ENCODE results near the gene PLEKHS1. TPM values are rescaled to one million over a fixed set of nuclear protein-coding genes. Genes with fewer than 3 reads are reported as not detected.

PLEKHS1 gene
- total RNA-seq, 1 donor from 2014 or later = not detected

DNA sequence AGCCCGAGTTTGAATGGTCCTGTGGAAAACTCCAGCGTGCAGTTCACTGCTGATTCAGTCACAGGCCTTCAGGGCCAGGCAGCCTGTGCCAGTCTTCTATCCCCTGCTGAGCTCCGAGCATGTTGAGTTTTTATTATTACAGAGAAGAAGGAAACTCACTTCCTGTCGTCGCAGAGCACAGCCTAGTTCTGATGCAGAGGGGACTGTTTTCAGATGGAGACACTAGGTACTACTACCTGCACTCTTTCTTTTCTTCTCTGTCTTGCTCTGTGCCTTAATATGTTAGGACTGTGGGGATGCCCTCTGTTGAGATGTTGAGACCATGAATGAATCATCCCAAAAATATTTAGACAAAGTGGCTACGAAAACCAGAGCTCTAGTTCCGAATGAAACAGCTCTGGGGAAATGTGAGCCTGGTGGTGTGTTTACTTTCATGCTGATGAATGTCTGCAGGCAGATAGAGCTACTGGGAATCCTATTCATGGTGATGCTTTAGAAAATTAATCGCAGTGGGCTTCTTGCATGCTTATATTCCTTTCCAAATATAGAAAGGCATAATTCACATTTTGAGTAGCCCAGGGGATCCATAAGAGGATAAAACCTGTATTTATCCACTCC lies 42.2 kb upstream of the PLEKHS1 start:
- H3K27ac Mint-ChIP-seq = no peak overlapping the region
- H3K36me3 Mint-ChIP-seq (ENCODE audit: low read depth) = peaks cover 37% of the 10 kb centered on the region
- no peak for TF ChIP-seq CTCF (IDR thresholded peaks at IDR 0.05)
- ATAC-seq (ENCODE audit: low read depth) (no peak), DNase-seq (no peak)
- H3K4me1 Mint-ChIP-seq = peaks cover 13% of the 10 kb centered on the region
- no peaks in the 10 kb centered on the region for H3K27me3 Mint-ChIP-seq
- no peaks in the 10 kb centered on the region for H3K9me3 Mint-ChIP-seq
- intact Hi-C loops (cut with micrococcal nuclease) = loop anchor here (10.0 kb wide), 1 partner anchor 765 kb away; no protein-coding TSS in a partner anchor
- ChIA-PET POLR2A (no interaction called here), CTCF (no interaction called here)
- no peak overlapping the region for H3K4me3 Mint-ChIP-seq

GRCh38 chr10:113711142-113711541 lies 40.3 kb upstream of the PLEKHS1 start:
- peaks cover 46% of the 10 kb centered on the region for H3K36me3 Mint-ChIP-seq (ENCODE audit: low read depth)
- ATAC-seq (ENCODE audit: low read depth) (no peak), DNase-seq (no peak)
- ChIA-PET CTCF (no interaction called here), POLR2A (no interaction called here)
- no peak overlapping the region for H3K4me3 Mint-ChIP-seq
- H3K27me3 Mint-ChIP-seq = no peaks in the 10 kb centered on the region
- H3K4me1 Mint-ChIP-seq = peaks cover 19% of the 10 kb centered on the region
- intact Hi-C loops (cut with micrococcal nuclease) = no loop called here
- H3K27ac Mint-ChIP-seq = no peak overlapping the region
- TF ChIP-seq CTCF (IDR thresholded peaks at IDR 0.05) = no peak
- no peaks in the 10 kb centered on the region for H3K9me3 Mint-ChIP-seq

DNA sequence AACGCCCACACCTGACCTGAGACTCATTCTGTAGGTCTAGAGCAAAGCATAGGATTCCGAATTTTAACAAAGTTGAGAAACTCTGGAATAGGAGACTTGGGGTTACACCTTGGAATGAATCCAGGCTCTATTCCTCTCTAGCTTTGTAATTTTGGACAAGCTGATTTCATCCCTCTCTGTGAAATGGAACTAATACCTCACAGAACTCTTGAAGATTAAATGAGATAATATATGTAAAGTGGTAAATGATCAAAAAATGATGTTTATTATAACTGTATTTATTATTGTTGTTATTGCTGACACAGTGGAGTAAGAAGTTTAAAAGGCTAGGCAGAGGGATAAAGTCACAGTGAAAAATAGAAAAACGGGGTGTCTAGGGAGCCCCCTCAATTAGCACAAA lies 39.5 kb upstream of the PLEKHS1 start:
- TF ChIP-seq CTCF (IDR thresholded peaks at IDR 0.05) = no peak
- Mint-ChIP-seq H3K9me3 (no peaks in the 10 kb centered on the region), H3K4me1 (peaks cover 26% of the 10 kb centered on the region), H3K27me3 (no peaks in the 10 kb centered on the region), H3K36me3 (ENCODE audit: low read depth) (peaks cover 50% of the 10 kb centered on the region), H3K27ac (no peak overlapping the region), H3K4me3 (no peak overlapping the region)
- intact Hi-C loops (cut with micrococcal nuclease) = no loop called here
- POLR2A ChIA-PET = no interaction called here
- DNase-seq (no peak), ATAC-seq (ENCODE audit: low read depth) (no peak)
- CTCF ChIA-PET = no interaction called here

- Mint-ChIP-seq H3K36me3 (ENCODE audit: low read depth) (peaks cover 52% of the 10 kb centered on the region), H3K27me3 (no peaks in the 10 kb centered on the region), H3K9me3 (no peaks in the 10 kb centered on the region), H3K27ac (no peak overlapping the region), H3K4me3 (no peak overlapping the region), H3K4me1 (peaks cover 21% of the 10 kb centered on the region)
- no peak for DNase-seq
- intact Hi-C loops (cut with micrococcal nuclease) = no loop called here
- no peak for TF ChIP-seq CTCF (IDR thresholded peaks at IDR 0.05)
- no peak for ATAC-seq (ENCODE audit: low read depth)
- POLR2A ChIA-PET = no interaction called here
- CTCF ChIA-PET = no interaction called here
Measured at GRCh38 chr10:113712755-113713639, 38.5 kb upstream of the PLEKHS1 start.

DNA sequence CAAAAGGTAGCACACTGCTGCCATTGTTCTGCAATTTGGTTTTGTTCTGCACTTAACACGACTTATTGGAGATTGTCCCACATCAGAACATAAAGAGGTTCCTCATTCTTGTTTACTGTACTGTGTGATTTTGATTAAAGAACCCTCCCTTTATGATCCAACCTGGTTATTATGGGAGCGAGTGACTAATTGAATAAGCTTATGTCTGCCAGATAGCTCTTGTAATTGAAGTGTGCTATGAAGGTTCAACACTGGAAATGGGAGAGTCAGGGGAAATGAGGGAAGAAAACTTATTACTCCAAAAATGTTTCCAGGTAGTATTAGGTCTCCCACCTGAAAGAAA lies 37.9 kb upstream of the PLEKHS1 start:
- Mint-ChIP-seq H3K27ac (no peak overlapping the region), H3K4me1 (peaks cover 17% of the 10 kb centered on the region), H3K4me3 (no peak overlapping the region), H3K36me3 (ENCODE audit: low read depth) (peaks cover 51% of the 10 kb centered on the region), H3K27me3 (no peaks in the 10 kb centered on the region), H3K9me3 (no peaks in the 10 kb centered on the region)
- ChIA-PET POLR2A (no interaction called here), CTCF (no interaction called here)
- ATAC-seq (ENCODE audit: low read depth) = no peak
- no peak for TF ChIP-seq CTCF (IDR thresholded peaks at IDR 0.05)
- intact Hi-C loops (cut with micrococcal nuclease) = no loop called here
- no peak for DNase-seq

Data from activated B cell treated with CpG ODN at 0.5 μM for 24 hours (primary cell).